Measurements from ENCODE around the gene SPEN. TPM values are rescaled to one million over a fixed set of nuclear protein-coding genes. Genes with fewer than 3 reads are reported as not detected.

The SPEN gene
- total and polyA plus RNA-seq, 10 of the 15 experiments (the other 5 are each of a cell fraction or from before 2014, with no cell fraction given), result 5.2 to 58.7 (median 20.1) TPM

DNA sequence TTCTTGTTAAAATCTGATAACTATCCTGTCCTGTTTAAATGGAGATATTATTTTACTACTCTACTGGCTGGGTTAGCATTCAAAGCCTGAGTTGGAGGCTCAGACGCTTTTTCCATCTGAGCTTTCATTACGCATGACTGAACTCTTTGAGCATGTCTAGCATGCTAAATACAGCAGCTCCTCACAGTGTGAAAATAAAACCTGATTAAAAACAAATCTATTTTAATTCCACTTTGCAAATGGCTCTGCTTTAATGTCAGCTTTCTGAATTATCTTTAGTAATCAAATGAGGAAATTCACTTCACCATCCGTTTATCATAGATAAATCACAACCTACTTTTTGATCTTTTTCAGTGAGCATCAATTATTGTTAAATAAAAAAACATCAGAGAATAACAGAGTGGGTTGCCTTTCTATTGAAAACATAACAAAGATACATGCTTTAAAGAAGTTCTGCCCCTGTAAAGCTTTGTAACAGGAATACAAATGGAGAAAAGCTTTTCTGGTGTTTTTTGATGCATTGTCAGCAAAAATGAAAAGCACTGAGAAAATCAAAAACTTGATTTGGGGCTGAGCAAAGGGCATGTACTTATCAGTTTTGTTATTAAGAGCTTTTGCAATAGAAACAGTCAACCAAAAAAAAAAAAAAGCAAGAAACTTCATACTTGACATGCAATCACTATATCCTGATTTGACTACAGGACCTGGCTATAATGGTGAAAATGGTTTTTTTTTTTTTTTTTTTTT is 3.5 kb upstream of the SPEN start (continued):
- TF ChIP-seq TCF7 (IDR thresholded peaks at IDR 0.05; ENCODE audit: borderline replicate concordance) (peak; percentile 72), HDAC2 (IDR thresholded peaks at IDR 0.05) (no peak), CEBPB (IDR thresholded peaks at IDR 0.05; ENCODE audit: borderline replicate concordance in 1 of 2, low read depth in 2 of 2, low read length in 2 of 2) (no peak), CREM (IDR thresholded peaks at IDR 0.05; ENCODE audit: low read depth) (no peak), CBX5 (IDR thresholded peaks at IDR 0.05; ENCODE audit: low read depth) (no peak), PAX5 (IDR thresholded peaks at IDR 0.05; ENCODE audit: borderline replicate concordance, low read depth, low read length) (0 out of 2 replicates have a peak, but pooled peaks have one; percentile 11), ZZZ3 (IDR thresholded peaks at IDR 0.05; ENCODE audit: control insufficient read depth, insufficient read length, low read depth) (no peak), NR2F1 (conservative IDR thresholded peaks at IDR 0.05) (no peak), BCL11A (IDR thresholded peaks at IDR 0.05; ENCODE audit: low read depth, low read length) (no peak), IKZF2 (IDR thresholded peaks at IDR 0.05) (no peak), MTA3 (IDR thresholded peaks at IDR 0.05; ENCODE audit: borderline replicate concordance, low read length) (no peak), MEF2A (IDR thresholded peaks at IDR 0.05; ENCODE audit: insufficient read depth, low read depth, low read length) (0 out of 2 replicates have a peak, but pooled peaks have one; percentile 44), ZNF384 (IDR thresholded peaks at IDR 0.05; ENCODE audit: borderline replicate concordance, low read depth, low read length) (peak; percentile 89), RAD51 (IDR thresholded peaks at IDR 0.05) (no peak), MEF2B (IDR thresholded peaks at IDR 0.05; ENCODE audit: partially characterized antibody, poor library complexity, severe bottlenecking) (no peak), SREBF2 (IDR thresholded peaks at IDR 0.05; ENCODE audit: low read length) (no peak), RELA (IDR thresholded peaks at IDR 0.05; ENCODE audit: borderline replicate concordance, partially characterized antibody) (no peak), RBBP5 (conservative IDR thresholded peaks at IDR 0.05) (no peak)
- TF ChIP-seq, protein P1, sequence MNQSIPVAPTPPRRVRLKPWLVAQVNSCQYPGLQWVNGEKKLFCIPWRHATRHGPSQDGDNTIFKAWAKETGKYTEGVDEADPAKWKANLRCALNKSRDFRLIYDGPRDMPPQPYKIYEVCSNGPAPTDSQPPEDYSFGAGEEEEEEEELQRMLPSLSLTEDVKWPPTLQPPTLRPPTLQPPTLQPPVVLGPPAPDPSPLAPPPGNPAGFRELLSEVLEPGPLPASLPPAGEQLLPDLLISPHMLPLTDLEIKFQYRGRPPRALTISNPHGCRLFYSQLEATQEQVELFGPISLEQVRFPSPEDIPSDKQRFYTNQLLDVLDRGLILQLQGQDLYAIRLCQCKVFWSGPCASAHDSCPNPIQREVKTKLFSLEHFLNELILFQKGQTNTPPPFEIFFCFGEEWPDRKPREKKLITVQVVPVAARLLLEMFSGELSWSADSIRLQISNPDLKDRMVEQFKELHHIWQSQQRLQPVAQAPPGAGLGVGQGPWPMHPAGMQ (IDR thresholded peaks at IDR 0.05; ENCODE audit: borderline replicate concordance), result no peak
- TF ChIP-seq, protein P2, sequence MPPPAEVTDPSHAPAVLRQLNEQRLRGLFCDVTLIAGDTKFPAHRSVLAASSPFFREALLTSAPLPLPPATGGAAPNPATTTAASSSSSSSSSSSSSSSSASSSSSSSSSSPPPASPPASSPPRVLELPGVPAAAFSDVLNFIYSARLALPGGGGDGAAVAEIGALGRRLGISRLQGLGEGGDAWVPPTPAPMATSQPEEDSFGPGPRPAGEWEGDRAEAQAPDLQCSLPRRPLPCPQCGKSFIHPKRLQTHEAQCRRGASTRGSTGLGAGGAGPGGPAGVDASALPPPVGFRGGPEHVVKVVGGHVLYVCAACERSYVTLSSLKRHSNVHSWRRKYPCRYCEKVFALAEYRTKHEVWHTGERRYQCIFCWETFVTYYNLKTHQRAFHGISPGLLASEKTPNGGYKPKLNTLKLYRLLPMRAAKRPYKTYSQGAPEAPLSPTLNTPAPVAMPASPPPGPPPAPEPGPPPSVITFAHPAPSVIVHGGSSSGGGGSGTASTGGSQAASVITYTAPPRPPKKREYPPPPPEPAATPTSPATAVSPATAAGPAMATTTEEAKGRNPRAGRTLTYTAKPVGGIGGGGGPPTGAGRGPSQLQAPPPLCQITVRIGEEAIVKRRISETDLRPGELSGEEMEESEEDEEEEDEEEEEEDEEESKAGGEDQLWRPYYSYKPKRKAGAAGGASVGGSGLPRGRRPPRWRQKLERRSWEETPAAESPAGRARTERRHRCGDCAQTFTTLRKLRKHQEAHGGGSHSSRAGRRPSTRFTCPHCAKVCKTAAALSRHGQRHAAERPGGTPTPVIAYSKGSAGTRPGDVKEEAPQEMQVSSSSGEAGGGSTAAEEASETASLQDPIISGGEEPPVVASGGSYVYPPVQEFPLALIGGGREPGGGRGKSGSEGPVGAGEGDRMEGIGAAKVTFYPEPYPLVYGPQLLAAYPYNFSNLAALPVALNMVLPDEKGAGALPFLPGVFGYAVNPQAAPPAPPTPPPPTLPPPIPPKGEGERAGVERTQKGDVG (CRISPR knock-in tag; IDR thresholded peaks at IDR 0.05), result no peak
- TF ChIP-seq, protein P3, sequence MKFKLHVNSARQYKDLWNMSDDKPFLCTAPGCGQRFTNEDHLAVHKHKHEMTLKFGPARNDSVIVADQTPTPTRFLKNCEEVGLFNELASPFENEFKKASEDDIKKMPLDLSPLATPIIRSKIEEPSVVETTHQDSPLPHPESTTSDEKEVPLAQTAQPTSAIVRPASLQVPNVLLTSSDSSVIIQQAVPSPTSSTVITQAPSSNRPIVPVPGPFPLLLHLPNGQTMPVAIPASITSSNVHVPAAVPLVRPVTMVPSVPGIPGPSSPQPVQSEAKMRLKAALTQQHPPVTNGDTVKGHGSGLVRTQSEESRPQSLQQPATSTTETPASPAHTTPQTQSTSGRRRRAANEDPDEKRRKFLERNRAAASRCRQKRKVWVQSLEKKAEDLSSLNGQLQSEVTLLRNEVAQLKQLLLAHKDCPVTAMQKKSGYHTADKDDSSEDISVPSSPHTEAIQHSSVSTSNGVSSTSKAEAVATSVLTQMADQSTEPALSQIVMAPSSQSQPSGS (IDR thresholded peaks at IDR 0.05; ENCODE audit: low read length), result 0 out of 2 replicates have a peak, but pooled peaks have one; percentile 11
- TF ChIP-seq, protein P4, sequence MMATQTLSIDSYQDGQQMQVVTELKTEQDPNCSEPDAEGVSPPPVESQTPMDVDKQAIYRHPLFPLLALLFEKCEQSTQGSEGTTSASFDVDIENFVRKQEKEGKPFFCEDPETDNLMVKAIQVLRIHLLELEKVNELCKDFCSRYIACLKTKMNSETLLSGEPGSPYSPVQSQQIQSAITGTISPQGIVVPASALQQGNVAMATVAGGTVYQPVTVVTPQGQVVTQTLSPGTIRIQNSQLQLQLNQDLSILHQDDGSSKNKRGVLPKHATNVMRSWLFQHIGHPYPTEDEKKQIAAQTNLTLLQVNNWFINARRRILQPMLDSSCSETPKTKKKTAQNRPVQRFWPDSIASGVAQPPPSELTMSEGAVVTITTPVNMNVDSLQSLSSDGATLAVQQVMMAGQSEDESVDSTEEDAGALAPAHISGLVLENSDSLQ (IDR thresholded peaks at IDR 0.05), result peak; percentile 68
- TF ChIP-seq, protein P5, sequence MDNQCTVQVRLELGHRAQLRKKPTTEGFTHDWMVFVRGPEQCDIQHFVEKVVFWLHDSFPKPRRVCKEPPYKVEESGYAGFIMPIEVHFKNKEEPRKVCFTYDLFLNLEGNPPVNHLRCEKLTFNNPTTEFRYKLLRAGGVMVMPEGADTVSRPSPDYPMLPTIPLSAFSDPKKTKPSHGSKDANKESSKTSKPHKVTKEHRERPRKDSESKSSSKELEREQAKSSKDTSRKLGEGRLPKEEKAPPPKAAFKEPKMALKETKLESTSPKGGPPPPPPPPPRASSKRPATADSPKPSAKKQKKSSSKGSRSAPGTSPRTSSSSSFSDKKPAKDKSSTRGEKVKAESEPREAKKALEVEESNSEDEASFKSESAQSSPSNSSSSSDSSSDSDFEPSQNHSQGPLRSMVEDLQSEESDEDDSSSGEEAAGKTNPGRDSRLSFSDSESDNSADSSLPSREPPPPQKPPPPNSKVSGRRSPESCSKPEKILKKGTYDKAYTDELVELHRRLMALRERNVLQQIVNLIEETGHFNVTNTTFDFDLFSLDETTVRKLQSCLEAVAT (IDR thresholded peaks at IDR 0.05), result peak; percentile 98
